GM23248 (cell line): ENCODE data around the gene SLFN5. TPM values are rescaled to one million over a fixed set of nuclear protein-coding genes. Genes with fewer than 3 reads are reported as not detected.
"Not testable (repeated sequence)": the region's sequence is repeated elsewhere in the genome, so short reads cannot be mapped to it uniquely, and the experiment has no call there.

ENCODE experiments used
- DNase-seq: peaks from one replicate; pipeline ENCODE4 v3.0.0-alpha.2; 2015
- H2AFZ ChIP-seq: fragments of 200-600 bp; sonication (generic); 2 replicates; pipeline ENCODE4 v1.6.1; 2016; ENCODE audit warnings: antibody characterized with exemption
- H3F3A ChIP-seq: fragments of 200-600 bp; sonication (generic); 2 replicates; pipeline ENCODE4 v1.6.1; 2016; ENCODE audit warnings: mild to moderate bottlenecking, antibody characterized with exemption, mixed run types; ENCODE audit not compliant: insufficient read depth
- H3K27ac ChIP-seq: fragments of 200-600 bp; sonication (generic); 2 replicates; pipeline ENCODE4 v1.5.1; 2016; ENCODE audit warnings: mild to moderate bottlenecking
- H3K27me3 ChIP-seq: fragments of 200-600 bp; sonication (generic); replicated peaks from 2 replicates; pipeline ENCODE4 v1.6.1; 2016; ENCODE audit warnings: mild to moderate bottlenecking; ENCODE audit not compliant: insufficient read depth
- H3K36me3 ChIP-seq: fragments of 200-600 bp; sonication (generic); 2 replicates; pipeline ENCODE4 v1.6.1; 2016; ENCODE audit warnings: low read depth, mild to moderate bottlenecking
- H3K4me1 ChIP-seq: fragments of 200-600 bp; sonication (generic); 2 replicates; pipeline ENCODE4 v1.6.1; 2016; ENCODE audit warnings: mild to moderate bottlenecking; ENCODE audit not compliant: insufficient read depth
- H3K4me2 ChIP-seq: fragments of 200-600 bp; sonication (generic); one replicate; pipeline ENCODE4 v1.6.1; 2016; ENCODE audit warnings: mild to moderate bottlenecking; ENCODE audit not compliant: unreplicated experiment
- H3K4me3 ChIP-seq: fragments of 200-600 bp; sonication (generic); 2 replicates; pipeline ENCODE4 v1.5.1; 2016; ENCODE audit warnings: mild to moderate bottlenecking
- H3K79me2 ChIP-seq: fragments of 200-600 bp; sonication (generic); 2 replicates; pipeline ENCODE4 v1.6.1; 2016; ENCODE audit warnings: mild to moderate bottlenecking; ENCODE audit not compliant: insufficient read depth
- H3K9ac ChIP-seq: fragments of 200-600 bp; sonication (generic); 2 replicates; pipeline ENCODE4 v1.6.1; 2016; ENCODE audit warnings: mild to moderate bottlenecking
- H3K9me2 ChIP-seq: fragments of 200-600 bp; sonication (generic); 2 replicates; pipeline ENCODE4 v1.6.1; 2016; ENCODE audit warnings: mixed run types, mild to moderate bottlenecking, moderate library complexity; ENCODE audit not compliant: insufficient read depth
- H3K9me3 ChIP-seq: fragments of 200-600 bp; sonication (generic); one replicate; pipeline ENCODE4 v1.6.1; 2017; ENCODE audit warnings: low read depth
- H4K20me1 ChIP-seq: fragments of 200-600 bp; sonication (generic); 2 replicates; pipeline ENCODE4 v1.6.0; 2016; ENCODE audit not compliant: insufficient read depth
- EZH2 ChIP-seq: fragments of 200-600 bp; sonication (generic); IDR thresholded peaks from 2 replicates; pipeline ENCODE4 v1.6.1; 2018; ENCODE audit warnings: antibody characterized with exemption, mild to moderate bottlenecking; ENCODE audit not compliant: insufficient read depth, poor library complexity, severe bottlenecking
- EZH2phosphoT487 ChIP-seq: fragments of 200-600 bp; sonication (generic); IDR thresholded peaks from 2 replicates; pipeline ENCODE4 v1.6.1; 2018; ENCODE audit warnings: antibody characterized with exemption, moderate library complexity, mild to moderate bottlenecking, low read depth; ENCODE audit not compliant: insufficient read depth
- WGBS, 2 experiments: methylation state at CpG; one replicate each; pipeline ENCODE4 v1.1.6; 2015 to 2017; ENCODE audit warnings: low lambda C conversion rate in 2 of 2, low coverage in 1 of 2; ENCODE audit errors: missing lambda C conversion rate in 2 of 2; 5-methylcytosine and 5-hydroxymethylcytosine counted together
- in situ Hi-C: fragments of 300-500 bp; cut with MboI; formaldehyde crosslinking; loops from 2 replicates; pipeline ENCODE4 v1.15.0; 2020
- polyA plus RNA-seq: library from polyadenylated mRNA; unstranded; fragments of >200 nt; fragmentation: Nextera tagmentation; extraction: Ambion mirVana; gene quantifications from 2 replicates; pipeline ENCODE4 v1.2.1, GENCODE V29; 2016
- total RNA-seq: library from RNA; depleted of rRNA; stranded (reverse); fragments of >200 nt; shearing (Covaris generic); gene quantifications from 2 replicates; pipeline ENCODE4 v1.2.3, GENCODE V29; 2014

SLFN5 gene
- total and polyA plus RNA-seq, 2 experiments from 2014 or later: 33.4 to 57.3 TPM

GRCh38 chr17:35259001-35259400 lies 16.1 kb downstream of the SLFN5 start:
- TF ChIP-seq EZH2phosphoT487 (no peak), EZH2 (no peak)
- H3K79me2 ChIP-seq: peaks cover 85% of the 10 kb centered on the region
- peaks cover 3% of the 10 kb centered on the region; the same call in 1 of the 2 replicates for H3K4me1 ChIP-seq

GRCh38 chr17:35265071-35265470 lies 22.2 kb downstream of the SLFN5 start:
- H3F3A ChIP-seq: peaks cover 10% of the 10 kb centered on the region; the same call in 1 of the 2 replicates
- no peak overlapping the region for H3K4me2 ChIP-seq
- in situ Hi-C loops: no loop called here
- no peaks in the 10 kb centered on the region for H3K4me1 ChIP-seq
- H2AFZ ChIP-seq: no peak overlapping the region
- no peaks in the 10 kb centered on the region for H4K20me1 ChIP-seq
- H3K9me3 ChIP-seq: no peaks in the 10 kb centered on the region
- peaks cover 54% of the 10 kb centered on the region for H3K79me2 ChIP-seq
- H3K36me3 ChIP-seq: peaks cover 74% of the 10 kb centered on the region
- TF ChIP-seq EZH2phosphoT487 (no peak), EZH2 (no peak)
- H3K27me3 ChIP-seq: no peaks in the 10 kb centered on the region
- no peak overlapping the region for H3K9ac ChIP-seq
- WGBS, 2 experiments: 94 to 99% methylated on average over 5 of the region's 5 CpGs
- DNase-seq: no peak
- H3K9me2 ChIP-seq: no peaks in the 10 kb centered on the region; the same call in 1 of the 2 replicates
- H3K4me3 ChIP-seq: no peak overlapping the region
- H3K27ac ChIP-seq: no peak overlapping the region

More at GRCh38 chr17:35259001-35259400, 16.1 kb downstream of the SLFN5 start:
- 67 to 72% methylated on average over 6 of the region's 6 CpGs for WGBS, 2 experiments
- no peak overlapping the region for H3K4me3 ChIP-seq
- no peaks in the 10 kb centered on the region for H3K9me3 ChIP-seq
- no peaks in the 10 kb centered on the region for H4K20me1 ChIP-seq
- no peaks in the 10 kb centered on the region for H3K9me2 ChIP-seq
- peaks cover 54% of the 10 kb centered on the region for H3K36me3 ChIP-seq
- H3F3A ChIP-seq: peaks cover 29% of the 10 kb centered on the region
- H3K27ac ChIP-seq: no peak overlapping the region
- no peak overlapping the region for H3K9ac ChIP-seq
- H3K4me2 ChIP-seq: no peak overlapping the region
- in situ Hi-C loops: no loop called here
- H2AFZ ChIP-seq: no peak overlapping the region
- DNase-seq: no peak
- no peaks in the 10 kb centered on the region for H3K27me3 ChIP-seq

- in situ Hi-C loops: no loop called here
- DNase-seq: no peak
- H2AFZ ChIP-seq: no peak overlapping the region
- no peak overlapping the region for H3K4me2 ChIP-seq
- peaks cover 16% of the 10 kb centered on the region for H3F3A ChIP-seq
- H3K9me2 ChIP-seq: no peaks in the 10 kb centered on the region; the same call in 1 of the 2 replicates
- H3K27me3 ChIP-seq: no peaks in the 10 kb centered on the region
- no peaks in the 10 kb centered on the region for H3K9me3 ChIP-seq
- no peaks in the 10 kb centered on the region for H4K20me1 ChIP-seq
- H3K36me3 ChIP-seq: peaks cover 71% of the 10 kb centered on the region
- H3K4me3 ChIP-seq: no peak overlapping the region
- no peak overlapping the region for H3K9ac ChIP-seq
- H3K27ac ChIP-seq: no peak overlapping the region
- no peak for TF ChIP-seq EZH2phosphoT487
- no peak for TF ChIP-seq EZH2
- H3K79me2 ChIP-seq: peaks cover 48% of the 10 kb centered on the region
- 81 to 85% methylated on average over 11 of the region's 11 CpGs for WGBS, 2 experiments
- no peaks in the 10 kb centered on the region for H3K4me1 ChIP-seq
These were observed 22.8 kb downstream of the SLFN5 start for GRCh38 chr17:35265566-35266141.

- WGBS, 2 experiments: 63 to 67% methylated on average over 11 to 13 of the region's 13 CpGs
- H3K9me2 ChIP-seq, H3K27ac ChIP-seq, H3K9ac ChIP-seq, H3K4me3 ChIP-seq, H3K27me3 ChIP-seq, H3K9me3 ChIP-seq, H4K20me1 ChIP-seq, in situ Hi-C loops, H3K79me2 ChIP-seq, H2AFZ ChIP-seq, H3K4me1 ChIP-seq, DNase-seq, H3K36me3 ChIP-seq, H3K4me2 ChIP-seq: not testable (repeated sequence)
- peaks cover 41% of the 10 kb centered on the region for H3F3A ChIP-seq
These were observed 31.5 kb downstream of the SLFN5 start for GRCh38 chr17:35274167-35275066.

GRCh38 chr17:35278454-35278853 lies 35.6 kb downstream of the SLFN5 start:
- H3K4me1 ChIP-seq, H2AFZ ChIP-seq, H3K36me3 ChIP-seq, H3K4me3 ChIP-seq, H3K9me3 ChIP-seq, H3K27me3 ChIP-seq, H3K79me2 ChIP-seq, H3K27ac ChIP-seq, H3K9ac ChIP-seq, H3K4me2 ChIP-seq, DNase-seq, H3F3A ChIP-seq, H4K20me1 ChIP-seq, H3K9me2 ChIP-seq, in situ Hi-C loops: not testable (repeated sequence)
- 69 to 73% methylated on average over 6 of the region's 6 CpGs for whole genome bisulfite sequencing, 2 experiments

- 92 to 94% methylated on average over 8 to 28 of the region's 29 CpGs for WGBS, 2 experiments
- H3K36me3 ChIP-seq, DNase-seq, H3K4me3 ChIP-seq, H3K9ac ChIP-seq, H3K4me1 ChIP-seq, in situ Hi-C loops, H2AFZ ChIP-seq, H3K79me2 ChIP-seq, H3K27ac ChIP-seq, H3K27me3 ChIP-seq, H3F3A ChIP-seq, H3K9me3 ChIP-seq, H4K20me1 ChIP-seq, H3K9me2 ChIP-seq, H3K4me2 ChIP-seq: not testable (repeated sequence)
These were observed 36.0 kb downstream of the SLFN5 start for GRCh38 chr17:35278876-35279275.
